NOMO-1 treated with dmso at 0.1 percent for 144 hours (cell line): ENCODE results near the gene SEMA3G.

Experiments
- DNase-seq: peaks from one replicate; lab custom pipeline; 2025; ENCODE audit not compliant: unreplicated experiment; lab: John Stamatoyannopoulos, UW

Gene SEMA3G

DNA sequence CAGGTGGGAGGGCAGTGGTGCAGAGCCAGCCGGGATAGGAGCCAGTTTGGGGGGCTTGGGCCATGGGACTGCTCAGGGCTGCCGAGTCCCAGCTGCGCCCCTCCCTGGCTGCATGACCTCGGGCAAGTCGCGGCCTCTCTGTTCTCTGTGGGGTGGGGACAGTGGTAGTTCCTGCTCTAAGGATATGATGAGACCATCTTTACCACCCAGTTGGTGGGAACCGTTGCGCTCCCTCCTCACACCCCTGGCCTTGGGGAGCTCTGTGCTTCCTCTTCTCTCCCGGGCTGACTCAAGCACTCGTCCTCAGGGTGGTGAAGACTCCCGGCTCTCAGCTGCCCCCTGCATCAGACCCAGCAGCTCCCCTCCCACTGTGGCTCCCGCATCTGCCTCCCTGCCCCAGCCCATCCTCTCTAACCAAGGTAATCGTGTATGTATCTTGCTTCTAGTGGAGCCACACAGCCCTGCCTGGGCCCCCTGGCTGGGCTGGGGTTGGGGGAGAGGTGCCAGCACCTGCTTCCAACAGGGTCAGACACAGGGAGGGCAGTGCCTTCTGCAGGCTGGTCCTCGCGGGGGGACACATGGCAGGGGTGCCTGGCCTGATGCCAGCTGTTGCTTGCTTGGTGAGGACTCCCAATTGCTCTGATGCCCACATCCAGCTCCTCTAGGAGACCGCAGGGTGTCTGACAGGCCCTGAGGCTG is 35.1 kb upstream of the SEMA3G start:
- DNase-seq: no peak

DNA sequence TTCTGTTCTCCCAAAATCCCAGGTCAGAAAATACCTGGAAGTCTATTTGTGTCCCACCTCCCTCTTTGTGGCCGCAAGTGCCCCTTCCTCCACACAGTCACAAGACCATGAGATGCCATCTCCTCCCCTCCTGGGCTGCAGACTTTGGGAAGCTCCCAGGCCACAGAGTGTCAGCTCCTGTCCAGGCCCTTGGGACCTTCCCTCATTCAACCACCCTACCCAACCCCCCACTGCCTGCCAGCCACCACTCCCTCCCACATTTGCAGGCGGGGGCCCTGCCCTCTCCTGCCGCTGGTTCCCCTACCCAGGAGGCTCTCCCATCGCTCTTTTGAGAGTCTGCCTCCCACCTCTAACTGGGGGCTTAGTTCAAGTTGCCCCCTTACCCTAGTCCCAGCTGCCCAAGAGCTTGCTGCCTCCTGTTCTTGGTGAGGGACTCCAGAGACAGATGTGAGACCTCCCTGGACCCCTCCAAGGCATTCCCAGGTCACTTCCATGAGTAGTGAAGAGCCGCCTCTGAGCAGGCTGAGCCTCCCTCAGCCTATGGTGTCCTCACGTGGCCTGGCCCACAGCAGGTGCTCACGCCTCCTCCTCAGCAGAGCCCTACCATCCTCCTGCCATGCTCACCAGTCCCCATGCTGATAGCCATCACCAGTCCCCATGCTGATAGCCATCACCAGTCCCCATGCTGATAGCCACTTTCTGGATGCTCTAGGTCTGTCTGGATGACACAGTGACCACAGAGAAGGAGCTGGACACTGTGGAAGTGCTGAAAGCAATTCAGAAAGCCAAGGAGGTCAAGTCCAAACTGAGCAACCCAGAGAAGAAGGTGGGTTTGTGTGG is 34.4 kb upstream of the SEMA3G start:
- no peak for DNase-seq

DNA sequence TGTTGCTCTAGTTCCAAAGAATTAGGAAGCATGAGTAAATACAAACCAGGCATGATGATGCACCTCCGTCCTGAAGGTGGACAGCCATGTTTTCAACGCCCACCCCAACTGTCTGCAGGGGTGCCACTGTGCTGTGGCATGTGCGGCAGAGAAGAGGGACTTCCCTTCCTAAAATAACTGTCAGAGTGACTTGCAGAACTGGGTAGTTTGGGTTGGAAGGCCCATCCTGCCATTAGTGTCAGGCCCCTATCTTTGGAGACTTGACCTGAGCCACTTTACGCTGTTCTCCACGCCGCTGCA is 32.8 kb upstream of the SEMA3G start:
- no peak for DNase-seq

DNA sequence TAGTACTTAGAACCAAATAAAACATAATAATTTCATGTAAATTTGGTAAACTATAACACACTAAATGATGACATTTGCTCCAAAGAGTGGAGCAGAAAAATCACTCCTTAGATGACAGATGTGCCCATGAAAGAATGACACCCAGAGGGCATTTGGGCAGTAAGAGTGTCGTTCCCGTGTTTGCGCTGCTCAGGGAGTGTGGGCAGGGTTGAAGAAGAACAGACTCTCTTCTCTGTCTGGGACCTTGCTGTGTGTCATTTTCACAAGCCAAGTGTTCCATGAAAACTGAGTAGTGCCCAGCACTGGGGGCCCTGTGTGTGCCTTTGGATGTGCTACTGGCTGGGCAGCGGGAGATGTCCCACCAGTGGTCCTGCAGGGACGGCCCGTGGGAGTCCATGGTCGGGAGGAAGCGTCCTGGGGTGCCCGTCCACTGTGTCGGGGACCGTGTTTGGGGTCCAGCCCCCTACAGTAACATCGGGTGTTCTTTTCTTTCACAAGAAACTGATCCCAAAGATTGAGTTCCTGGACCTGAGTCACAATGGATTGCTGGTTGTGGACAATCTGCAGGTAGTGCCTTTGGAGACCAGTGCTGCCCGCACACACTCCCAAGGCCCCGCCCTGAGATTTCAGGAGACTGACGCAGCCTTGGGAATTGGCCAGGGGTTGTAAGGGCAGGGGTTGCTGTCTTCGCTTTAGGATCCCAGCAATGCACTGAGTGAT is 32.3 kb upstream of the SEMA3G start:
- DNase-seq: no peak

DNA sequence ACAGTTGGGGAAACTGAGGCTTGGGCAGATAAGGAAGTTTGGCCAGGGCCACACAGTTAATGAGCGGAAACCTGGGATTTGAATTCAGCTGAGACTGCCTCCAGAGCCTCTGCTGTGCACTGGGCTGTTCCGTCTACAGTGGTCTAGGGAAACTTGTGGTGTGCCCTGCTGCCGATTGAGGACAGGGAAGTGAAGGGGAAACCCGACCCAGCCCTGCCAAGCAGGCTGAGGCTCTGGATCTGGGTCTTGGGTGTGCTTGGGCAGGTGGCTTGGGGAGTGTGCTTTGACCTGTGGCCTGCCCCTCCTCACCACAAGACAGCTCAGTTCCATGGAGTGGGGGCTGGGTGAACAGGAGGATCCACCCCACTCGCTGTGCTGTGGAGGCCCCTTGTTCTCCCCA is 28.1 kb upstream of the SEMA3G start:
- DNase-seq: no peak

DNA sequence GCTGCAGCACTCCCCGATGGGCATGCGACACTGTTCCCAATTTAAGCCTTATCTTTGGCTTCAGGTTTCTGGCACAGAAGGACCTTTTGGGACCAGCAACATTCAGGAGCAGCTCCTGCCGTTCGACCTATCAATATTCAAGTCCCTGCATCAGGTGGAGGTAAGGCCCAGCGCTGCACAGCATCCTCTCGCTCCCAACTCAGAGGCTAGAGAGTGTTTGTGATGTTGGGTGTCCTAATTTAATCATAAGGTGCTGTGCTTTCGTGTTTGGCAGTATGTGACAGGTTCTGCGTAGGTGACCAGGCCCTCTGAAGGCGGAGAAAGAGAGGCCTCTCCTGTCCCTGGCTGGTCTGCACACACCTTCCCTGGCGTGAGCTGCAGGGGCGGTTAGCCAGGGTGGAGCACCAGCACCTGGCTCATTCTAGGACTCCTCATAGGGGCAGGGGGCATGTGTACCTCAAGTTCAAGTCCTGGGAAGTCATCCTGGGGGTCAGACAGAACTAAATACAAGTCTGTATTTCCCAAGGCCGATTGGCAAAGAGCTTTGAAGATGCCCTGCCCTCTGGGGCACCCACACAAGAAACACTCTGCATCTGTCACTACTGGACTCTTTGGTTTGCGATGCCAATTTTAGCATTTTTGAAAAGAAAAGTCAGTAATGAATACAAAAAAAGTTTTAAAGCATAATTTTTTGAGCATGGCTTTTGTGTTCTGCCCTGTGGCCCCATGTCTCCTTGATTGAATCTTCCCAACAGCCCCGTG is 27.5 kb upstream of the SEMA3G start:
- no peak for DNase-seq

DNA sequence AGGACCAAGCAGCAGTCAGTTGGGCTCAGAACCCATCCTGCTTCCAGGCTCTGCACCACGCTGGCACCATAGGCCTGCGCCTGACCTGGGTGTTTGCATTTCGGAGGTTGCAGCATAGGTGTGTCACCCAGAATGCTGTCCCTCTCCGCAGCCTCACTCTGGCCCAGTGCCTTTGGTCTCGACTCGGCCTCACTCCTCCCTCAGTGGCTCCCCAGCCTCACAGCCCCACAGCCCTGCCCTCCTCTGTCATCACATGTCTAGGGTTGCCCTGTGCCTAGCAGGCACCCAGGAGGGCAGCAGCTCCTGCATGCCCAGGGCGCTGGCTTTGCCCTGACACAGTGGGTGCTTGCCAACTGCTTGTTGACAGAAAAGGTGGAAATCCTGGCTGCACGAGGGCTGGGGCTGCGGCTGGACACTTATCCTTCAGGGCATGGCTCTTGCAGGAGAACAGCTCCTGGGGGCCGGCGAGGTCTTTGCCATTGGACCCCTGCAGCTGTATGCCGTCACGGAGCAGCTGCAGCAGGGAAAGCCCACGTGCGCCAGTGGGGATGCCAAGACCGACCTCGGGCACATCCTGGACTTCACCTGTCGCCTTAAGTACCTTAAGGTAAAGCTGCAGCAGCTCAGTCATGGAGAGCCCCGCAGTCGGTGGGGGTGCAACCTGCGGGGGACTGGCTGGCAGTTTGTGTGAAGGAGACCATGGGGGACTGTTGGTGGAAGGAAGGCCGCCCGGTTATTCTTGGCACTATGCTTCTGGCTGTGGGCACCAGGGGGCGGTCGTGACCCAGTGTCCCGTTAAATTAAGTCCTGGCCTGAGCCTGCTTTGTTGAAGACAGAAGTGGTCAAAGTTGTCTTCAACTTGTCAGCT is 26.7 kb upstream of the SEMA3G start:
- peak; percentile 14 for DNase-seq

DNA sequence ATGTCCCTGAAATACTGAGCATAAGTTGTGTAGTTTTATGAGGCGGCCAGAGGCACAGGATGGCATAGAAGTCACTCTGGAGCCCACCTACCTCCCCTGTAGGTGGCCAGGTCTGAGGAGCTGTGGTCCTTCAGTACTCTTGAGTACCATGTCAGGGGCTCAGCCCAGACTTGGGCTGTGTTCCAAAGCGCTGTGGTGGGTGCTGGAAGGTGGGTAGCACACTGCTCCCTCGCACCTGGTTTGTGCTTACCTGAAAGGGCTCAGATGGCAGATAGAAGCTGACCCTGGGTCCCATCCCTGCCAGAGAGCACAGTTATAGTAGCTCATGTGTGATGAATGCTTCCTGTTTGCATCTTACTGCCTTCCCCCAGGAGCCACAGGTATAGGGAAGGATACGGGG is 26.0 kb upstream of the SEMA3G start:
- no peak for DNase-seq

DNA sequence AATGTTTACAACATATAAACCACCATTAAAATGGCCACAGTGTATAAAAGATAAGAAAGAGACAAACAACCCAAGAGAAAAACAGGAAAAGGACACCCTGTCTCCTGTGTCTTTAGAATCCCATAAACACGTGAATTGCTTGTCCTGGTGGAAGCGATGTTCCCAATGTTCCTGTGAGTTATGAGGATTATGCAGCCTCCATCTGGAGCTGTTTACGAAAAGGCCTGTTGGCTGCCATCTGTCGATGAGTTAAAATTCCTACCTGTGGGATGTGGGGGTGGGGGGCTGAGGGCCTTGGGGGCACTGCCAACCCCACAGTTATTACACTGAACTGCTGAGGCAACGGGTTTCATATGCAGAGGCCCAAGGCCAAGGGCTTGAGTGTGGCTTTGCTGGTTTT is 24.1 kb upstream of the SEMA3G start:
- DNase-seq: no peak

DNA sequence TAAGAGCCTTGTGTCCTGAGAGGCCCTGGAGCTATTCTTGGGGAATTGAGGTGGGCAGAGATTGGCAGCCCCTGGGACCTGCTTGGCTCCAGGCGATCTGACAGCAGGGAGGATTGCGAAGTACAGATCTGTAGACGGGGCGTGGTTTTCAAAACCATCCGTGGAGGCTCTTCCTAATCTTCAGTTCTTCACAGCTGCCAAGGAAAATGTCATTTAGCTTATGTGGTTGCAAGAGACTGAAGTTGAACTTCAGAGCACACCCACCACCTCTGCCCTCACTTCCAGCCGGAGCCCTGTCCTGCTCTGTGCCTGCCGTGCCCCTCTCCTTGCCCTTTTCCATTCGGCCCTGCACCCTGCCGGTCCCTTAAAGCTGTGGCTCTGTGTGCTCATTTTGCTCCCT is 23.4 kb upstream of the SEMA3G start:
- no peak for DNase-seq

DNA sequence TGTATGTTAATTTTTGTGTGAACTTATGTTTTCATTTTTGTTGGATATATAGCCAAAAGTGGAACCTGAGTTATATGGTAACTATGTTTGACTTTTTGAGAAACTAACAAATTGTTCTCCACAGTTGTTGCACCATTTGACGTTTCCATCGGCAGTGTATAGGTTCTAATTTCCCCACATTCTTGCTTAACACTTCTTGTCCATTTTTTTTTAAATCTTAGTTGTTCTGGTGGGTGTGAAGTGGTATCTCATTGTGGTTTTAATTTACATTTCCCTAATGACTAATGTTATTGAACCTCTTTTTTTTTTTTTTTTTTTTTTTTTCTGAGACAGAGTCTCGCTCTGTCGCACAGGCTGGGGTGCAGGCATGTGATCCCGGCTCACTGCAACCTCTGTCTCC is 18.5 kb upstream of the SEMA3G start:
- no peak for DNase-seq

DNA sequence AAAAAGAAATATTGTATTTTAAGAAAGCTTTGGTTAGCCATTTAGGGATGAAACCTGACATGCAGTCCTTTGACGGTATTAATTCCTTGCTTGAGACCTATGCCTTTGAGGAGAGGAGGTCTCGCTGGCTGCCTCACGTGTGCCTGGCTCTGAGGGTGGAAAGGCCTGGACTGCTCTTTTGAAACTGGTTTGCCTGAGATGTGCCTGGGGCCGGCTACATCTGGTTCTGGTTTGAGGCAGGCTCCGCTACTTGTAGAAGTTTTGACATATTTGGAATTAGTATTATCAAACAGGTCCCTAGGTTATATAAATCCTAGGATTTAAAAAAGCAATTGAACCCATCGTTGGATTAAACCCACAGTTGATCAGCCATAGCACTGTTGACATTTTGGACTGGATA is 17.0 kb upstream of the SEMA3G start:
- no peak for DNase-seq

DNA sequence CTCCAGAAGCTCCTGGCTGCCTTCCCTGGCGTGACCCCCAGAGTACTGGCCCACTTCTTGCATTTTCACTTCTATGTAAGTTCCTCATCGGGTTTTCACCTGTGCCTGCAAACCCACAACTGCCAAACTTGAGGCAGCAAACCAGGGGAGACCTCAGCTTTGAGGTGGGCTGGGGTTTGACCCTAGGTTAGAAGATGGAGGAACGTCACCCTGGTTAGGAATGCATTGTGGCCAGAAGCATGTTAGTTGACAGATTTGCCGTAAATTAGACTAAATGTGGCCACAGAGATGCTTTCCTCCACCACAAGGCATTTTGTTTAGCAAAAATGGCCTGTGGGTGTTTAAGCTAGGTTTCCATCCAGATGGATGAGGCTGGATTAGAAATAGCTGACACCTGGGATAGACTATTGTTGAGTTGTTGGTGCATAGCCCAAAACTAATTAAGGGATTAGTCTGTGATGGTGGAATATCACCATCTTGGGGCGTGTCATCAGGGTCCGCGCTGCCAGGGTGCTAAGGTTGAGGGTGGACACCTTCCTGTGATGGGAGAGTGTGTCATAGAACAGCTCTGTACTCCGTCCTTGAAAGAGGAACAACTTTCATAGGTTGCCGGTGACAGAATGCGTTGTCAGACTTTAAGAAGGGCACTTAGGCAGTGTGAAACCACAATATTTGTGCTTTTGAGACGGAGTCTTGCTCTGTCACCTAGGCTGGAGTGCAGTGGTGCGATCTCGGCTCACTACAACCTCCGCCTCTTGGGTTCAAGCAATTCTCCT is 14.1 kb upstream of the SEMA3G start:
- DNase-seq: no peak

DNA sequence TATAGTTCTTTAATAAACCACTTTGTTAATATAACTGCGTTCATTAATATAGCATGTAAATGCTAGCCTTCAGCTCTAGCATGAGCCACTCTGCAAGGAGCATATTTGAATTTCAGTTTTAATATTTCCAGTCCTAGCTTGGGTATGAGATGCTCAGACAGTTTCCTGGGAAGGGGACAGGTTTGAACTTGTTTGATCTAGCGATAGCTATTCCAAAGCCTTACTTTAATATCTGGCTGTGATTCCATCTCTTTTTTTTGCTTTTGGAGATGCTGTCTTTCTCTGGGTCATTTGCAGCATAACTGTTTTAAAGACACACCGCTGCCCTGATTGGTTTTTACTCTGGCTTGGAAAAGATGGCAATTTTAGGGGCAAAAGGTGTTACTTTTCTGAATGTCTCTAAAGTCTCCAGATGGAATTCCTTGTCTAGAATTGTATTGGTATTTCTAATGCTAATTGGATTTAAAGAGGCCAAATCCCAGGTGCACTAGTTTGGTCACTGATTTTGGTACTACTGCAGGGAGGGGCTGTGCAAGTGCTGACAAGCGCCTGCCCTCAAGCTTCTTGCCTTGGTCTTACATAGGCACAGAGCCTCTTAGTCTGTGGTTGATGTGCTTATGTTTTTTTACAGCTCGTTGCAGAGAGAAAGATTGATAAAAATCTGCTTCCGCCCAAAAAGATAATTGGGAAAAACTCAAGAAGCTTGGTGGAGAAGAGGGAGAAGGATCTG is 13.3 kb upstream of the SEMA3G start:
- no peak for DNase-seq

DNA sequence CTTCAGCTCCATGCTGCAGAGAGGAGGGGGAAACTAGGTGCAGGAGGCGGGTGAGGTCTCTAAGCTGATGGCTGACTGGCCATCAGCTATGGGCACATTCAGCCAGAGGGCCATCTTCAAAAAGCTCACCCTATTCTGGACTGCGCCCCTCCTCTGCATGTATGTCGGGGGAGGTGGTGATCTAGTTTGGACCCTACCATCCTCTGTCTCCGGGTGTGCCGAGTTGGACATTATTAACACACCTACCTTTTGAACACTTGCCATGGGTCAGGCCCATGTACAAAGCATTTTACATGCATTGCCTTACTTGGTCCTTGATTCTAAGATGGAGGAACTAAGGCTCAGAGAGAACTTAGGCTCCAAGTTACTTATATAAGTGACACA is 11.9 kb upstream of the SEMA3G start:
- DNase-seq: no peak

DNA sequence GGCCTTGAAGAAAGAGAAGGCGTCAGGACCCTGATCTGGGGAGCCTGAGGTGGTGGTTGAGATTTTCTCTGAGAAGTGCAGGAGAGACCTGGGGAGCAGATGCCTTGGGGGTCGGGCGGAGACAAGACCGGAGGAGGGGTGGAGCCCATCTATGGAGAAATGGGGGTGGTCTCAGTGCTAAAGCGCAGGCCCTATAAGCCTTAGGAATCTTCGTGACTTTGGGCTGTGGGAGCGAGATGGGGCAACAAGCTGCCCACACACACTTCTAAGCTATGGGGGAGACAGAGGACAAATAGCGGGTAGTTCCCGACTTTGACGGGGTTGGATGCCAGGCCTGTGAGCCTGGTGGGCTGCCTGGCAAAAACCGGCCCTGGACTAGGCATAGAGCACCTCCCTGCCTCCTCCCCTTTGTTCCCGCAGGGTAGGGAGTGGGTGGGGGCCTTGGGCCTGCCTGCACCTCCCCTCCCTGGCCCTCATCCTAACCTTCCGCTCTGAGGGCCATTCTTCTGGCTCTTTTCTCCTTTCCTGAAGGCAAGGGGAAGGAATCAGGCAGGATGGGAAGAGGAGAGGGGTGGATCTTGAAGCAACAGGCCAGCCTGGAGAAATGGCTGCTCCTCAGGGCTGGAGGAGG is 11.4 kb upstream of the SEMA3G start:
- no peak for DNase-seq

DNA sequence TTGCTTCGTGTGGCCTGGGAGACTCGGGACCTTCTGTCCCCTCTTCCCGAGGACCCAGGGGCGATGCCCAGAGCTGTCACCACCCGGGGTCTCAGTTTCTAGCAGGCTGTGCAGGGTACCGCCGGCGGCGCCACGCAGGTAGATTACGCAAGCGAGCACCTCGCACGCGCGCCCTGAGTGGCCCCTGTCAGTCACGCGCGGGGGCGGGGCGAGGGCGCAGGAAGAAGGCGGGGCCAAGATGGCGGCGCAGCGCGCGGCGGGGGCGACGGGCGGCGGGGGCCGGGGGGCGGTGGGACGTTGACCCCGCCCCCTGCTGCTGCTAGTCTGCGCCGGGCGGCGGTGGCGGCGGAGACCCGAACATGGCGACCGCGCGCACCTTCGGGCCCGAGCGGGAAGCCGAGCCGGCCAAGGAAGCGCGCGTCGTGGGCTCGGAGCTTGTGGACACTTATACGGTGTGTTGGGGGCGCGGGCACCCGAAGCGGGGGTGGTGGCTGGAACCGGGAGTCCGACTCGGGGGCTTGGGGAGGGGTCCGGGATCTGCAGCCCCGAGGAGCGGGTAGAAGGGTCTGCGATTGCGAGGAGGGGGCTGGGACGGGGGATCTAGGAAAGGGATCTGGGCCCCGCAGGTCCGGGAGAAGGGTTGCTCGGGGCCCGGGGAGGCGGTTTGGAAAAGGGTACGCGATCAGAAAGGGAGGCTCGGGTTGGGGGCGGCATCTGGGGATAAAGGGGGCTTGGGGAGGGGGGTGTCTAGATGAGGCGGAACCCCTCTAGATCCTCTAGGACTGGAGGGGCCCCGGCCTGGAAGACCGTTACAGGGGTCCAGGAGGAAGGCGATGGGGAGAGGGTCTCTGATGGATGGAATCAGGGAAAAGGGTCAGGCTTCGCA is 10.6 kb upstream of the SEMA3G start, which contains the start of gene NISCH:
NISCH (plus strand) TSS at position 322 of the 886 bp plus-strand sequence; CDS start at position 360, 38 bp downstream.
- peak; percentile 73 for DNase-seq

DNA sequence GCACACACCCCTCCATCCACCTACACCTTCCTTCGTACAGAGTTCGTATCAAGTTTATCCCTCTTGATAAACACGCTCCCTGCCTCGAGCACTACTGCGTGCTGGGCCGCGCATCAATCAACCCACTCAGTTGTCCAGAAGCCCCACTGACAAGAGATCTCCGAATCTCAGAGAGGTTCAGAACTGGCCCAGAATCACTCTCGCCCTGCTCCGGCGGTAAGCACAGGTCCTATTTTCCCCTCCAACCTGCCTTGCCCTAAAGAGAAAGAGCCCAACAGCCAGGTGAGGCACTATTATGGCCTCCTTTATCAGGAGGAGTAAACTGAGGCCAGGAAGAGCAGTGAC is 10.0 kb upstream of the SEMA3G start:
- no peak for DNase-seq
